Smooth muscle cell (in vitro differentiated cells): ENCODE results near the gene ZBTB24. TPM values are rescaled to one million over a fixed set of nuclear protein-coding genes. Genes with fewer than 3 reads are reported as not detected.

Source experiments
- DNase-seq: peaks from one replicate; lab custom pipeline; 2025; ENCODE audit not compliant: unreplicated experiment; lab: John Stamatoyannopoulos, UW
- H2AFZ ChIP-seq: fragments of 200-600 bp; sonication (generic); 2 replicates; pipeline ENCODE4 v1.6.0; 2016; ENCODE audit warnings: antibody characterized with exemption, low read depth, mild to moderate bottlenecking
- H3F3A ChIP-seq: fragments of 200-600 bp; sonication (generic); 2 replicates; pipeline ENCODE4 v1.6.0; 2017; ENCODE audit warnings: antibody characterized with exemption, low read depth
- H3K27ac ChIP-seq: fragments of 200-600 bp; sonication (generic); 2 replicates; pipeline ENCODE4 v1.5.1; 2016; ENCODE audit warnings: low read depth, mild to moderate bottlenecking
- H3K27me3 ChIP-seq: fragments of 200-600 bp; sonication (generic); 2 replicates; pipeline ENCODE4 v1.6.1; 2016; ENCODE audit warnings: low read depth, mild to moderate bottlenecking
- H3K36me3 ChIP-seq: fragments of 200-600 bp; sonication (generic); 2 replicates; pipeline ENCODE4 v1.5.1; 2016; ENCODE audit warnings: low read depth
- H3K4me1 ChIP-seq: fragments of 200-600 bp; sonication (generic); 2 replicates; pipeline ENCODE4 v1.5.1; 2016; ENCODE audit warnings: low read depth
- H3K4me2 ChIP-seq: fragments of 200-600 bp; sonication (generic); 2 replicates; pipeline ENCODE4 v1.6.0; 2016; ENCODE audit warnings: mild to moderate bottlenecking
- H3K4me3 ChIP-seq: fragments of 200-600 bp; sonication (generic); 2 replicates; pipeline ENCODE4 v1.5.1; 2016; ENCODE audit warnings: mild to moderate bottlenecking
- H3K79me2 ChIP-seq: fragments of 200-600 bp; sonication (generic); 2 replicates; pipeline ENCODE4 v1.6.0; 2016; ENCODE audit warnings: low read depth, mild to moderate bottlenecking
- H3K9ac ChIP-seq: fragments of 200-600 bp; sonication (generic); 2 replicates; pipeline ENCODE4 v1.6.0; 2016; ENCODE audit warnings: low read depth
- H3K9me3 ChIP-seq: fragments of 200-600 bp; sonication (generic); replicated peaks from 2 replicates; pipeline ENCODE4 v1.5.1; 2016; ENCODE audit warnings: low read depth
- H4K20me1 ChIP-seq: fragments of 200-600 bp; sonication (generic); 2 replicates; pipeline ENCODE4 v1.6.0; 2016; ENCODE audit warnings: low read depth
- WGBS: methylation state at CpG from one replicate; pipeline ENCODE4 v1.1.7; 2016; ENCODE audit warnings: low lambda C conversion rate; 5-methylcytosine and 5-hydroxymethylcytosine counted together
- polyA plus RNA-seq: library from polyadenylated mRNA; unstranded; fragments of >200 nt; fragmentation: Nextera tagmentation; extraction: Ambion mirVana; gene quantifications from 2 replicates; pipeline ENCODE4 v1.2.1, GENCODE V29; 2016
- total RNA-seq: library from RNA; depleted of rRNA; stranded (reverse); fragments of >200 nt; gene quantifications from 2 replicates; pipeline ENCODE4 v1.2.3, GENCODE V29; 2014
- TF ChIP-seq, protein P1 (sequence below): fragments of 200-600 bp; sonication (generic); IDR thresholded peaks from 2 replicates; pipeline ENCODE4 v1.5.1; 2017; ENCODE audit warnings: borderline replicate concordance, mild to moderate bottlenecking, antibody characterized with exemption; ENCODE audit not compliant: insufficient read depth, poor library complexity, severe bottlenecking

Gene ZBTB24
- total and polyA plus RNA-seq, 2 experiments from 2014 or later, result 1.3 to 6.6 TPM

GRCh38 chr6:109503327-109504224 lies 20.6 kb upstream of the ZBTB24 start:
- Histone ChIP-seq H3K9me3 (no peaks in the 10 kb centered on the region), H3K9ac (no peak overlapping the region), H3K4me2 (no peak overlapping the region), H3K27me3 (no peaks in the 10 kb centered on the region), H3K27ac (no peak overlapping the region), H4K20me1 (no peaks in the 10 kb centered on the region), H3K36me3 (no peaks in the 10 kb centered on the region), H3K4me1 (no peaks in the 10 kb centered on the region), H3F3A (no peaks in the 10 kb centered on the region), H2AFZ (no peak overlapping the region), H3K4me3 (no peak overlapping the region), H3K79me2 (no peaks in the 10 kb centered on the region)
- TF ChIP-seq, protein P1, sequence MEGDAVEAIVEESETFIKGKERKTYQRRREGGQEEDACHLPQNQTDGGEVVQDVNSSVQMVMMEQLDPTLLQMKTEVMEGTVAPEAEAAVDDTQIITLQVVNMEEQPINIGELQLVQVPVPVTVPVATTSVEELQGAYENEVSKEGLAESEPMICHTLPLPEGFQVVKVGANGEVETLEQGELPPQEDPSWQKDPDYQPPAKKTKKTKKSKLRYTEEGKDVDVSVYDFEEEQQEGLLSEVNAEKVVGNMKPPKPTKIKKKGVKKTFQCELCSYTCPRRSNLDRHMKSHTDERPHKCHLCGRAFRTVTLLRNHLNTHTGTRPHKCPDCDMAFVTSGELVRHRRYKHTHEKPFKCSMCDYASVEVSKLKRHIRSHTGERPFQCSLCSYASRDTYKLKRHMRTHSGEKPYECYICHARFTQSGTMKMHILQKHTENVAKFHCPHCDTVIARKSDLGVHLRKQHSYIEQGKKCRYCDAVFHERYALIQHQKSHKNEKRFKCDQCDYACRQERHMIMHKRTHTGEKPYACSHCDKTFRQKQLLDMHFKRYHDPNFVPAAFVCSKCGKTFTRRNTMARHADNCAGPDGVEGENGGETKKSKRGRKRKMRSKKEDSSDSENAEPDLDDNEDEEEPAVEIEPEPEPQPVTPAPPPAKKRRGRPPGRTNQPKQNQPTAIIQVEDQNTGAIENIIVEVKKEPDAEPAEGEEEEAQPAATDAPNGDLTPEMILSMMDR, result no peak
- DNase-seq, result no peak
- 82% methylated on average over 10 of the region's 10 CpGs for WGBS

GRCh38 chr6:109498936-109499335 lies 15.9 kb upstream of the ZBTB24 start:
- WGBS, result 91% methylated on average over 2 of the region's 2 CpGs
- H2AFZ ChIP-seq, result no peak overlapping the region
- no peak for DNase-seq
- H3K4me3 ChIP-seq, result no peak overlapping the region
- no peaks in the 10 kb centered on the region for H4K20me1 ChIP-seq
- TF ChIP-seq, protein P1, result no peak
- H3K9ac ChIP-seq, result no peak overlapping the region
- no peaks in the 10 kb centered on the region for H3K9me3 ChIP-seq
- no peaks in the 10 kb centered on the region for H3K79me2 ChIP-seq
- H3F3A ChIP-seq, result no peaks in the 10 kb centered on the region
- no peaks in the 10 kb centered on the region for H3K27me3 ChIP-seq
- no peak overlapping the region for H3K27ac ChIP-seq
- no peak overlapping the region for H3K4me2 ChIP-seq
- H3K36me3 ChIP-seq, result no peaks in the 10 kb centered on the region
- H3K4me1 ChIP-seq, result no peaks in the 10 kb centered on the region

DNA sequence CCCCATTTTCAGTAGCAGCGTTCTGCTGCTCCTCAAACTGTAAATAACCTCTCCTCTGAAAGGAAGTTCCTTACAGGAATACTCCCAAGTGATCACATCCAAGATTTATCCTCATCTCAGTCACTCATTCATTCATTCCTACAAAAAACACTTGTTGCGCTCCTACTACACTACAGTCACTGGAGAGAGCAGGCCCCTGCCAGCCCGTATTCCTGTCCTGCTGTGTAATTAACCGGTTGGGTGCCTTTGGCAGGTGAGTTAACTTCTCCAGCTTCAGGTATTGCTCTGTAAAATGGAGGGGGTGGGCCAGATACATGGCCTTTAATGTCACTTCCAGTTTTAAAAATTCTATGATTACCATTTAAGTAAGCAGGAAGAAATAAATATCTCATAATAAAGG lies 15.0 kb upstream of the ZBTB24 start:
- Histone ChIP-seq H3K4me1 (no peaks in the 10 kb centered on the region), H3K9me3 (no peaks in the 10 kb centered on the region), H3K4me3 (no peak overlapping the region), H3K79me2 (no peaks in the 10 kb centered on the region), H3K27me3 (no peaks in the 10 kb centered on the region), H4K20me1 (no peaks in the 10 kb centered on the region), H3K27ac (no peak overlapping the region), H3K36me3 (no peaks in the 10 kb centered on the region), H3K4me2 (no peak overlapping the region), H3K9ac (no peak overlapping the region), H2AFZ (no peak overlapping the region), H3F3A (no peaks in the 10 kb centered on the region)
- 69% methylated on average over 4 of the region's 4 CpGs for WGBS
- DNase-seq, result no peak
- TF ChIP-seq, protein P1, result no peak
